Fibroblast of the conjunctiva (primary cell): Measurements from ENCODE around the gene AQP4.

Experiments
- DNase-seq: peaks from one replicate; pipeline ENCODE4 v3.0.0-alpha.2; 2010; ENCODE audit warnings: low read depth

The AQP4 gene

GRCh38 chr18:26865557-26865956 lies at the start of gene AQP4:
TSS of gene AQP4 (minus strand) at chr18:26865707. CDS start at chr18:26865689, 18 bp downstream.
- DNase-seq: no peak

GRCh38 chr18:26911840-26912239 lies 46.3 kb upstream of the AQP4 start:
- DNase-seq: no peak

- no peak for DNase-seq
Measured at GRCh38 chr18:26909599-26910290, 44.2 kb upstream of the AQP4 start.

GRCh38 chr18:26908906-26909305 lies 43.4 kb upstream of the AQP4 start:
- no peak for DNase-seq

- DNase-seq: no peak
Measured at GRCh38 chr18:26902291-26902690, 36.8 kb upstream of the AQP4 start.

GRCh38 chr18:26901020-26901419 lies 35.5 kb upstream of the AQP4 start:
- DNase-seq: no peak

GRCh38 chr18:26894426-26894825 lies 28.9 kb upstream of the AQP4 start:
- DNase-seq: no peak

- no peak for DNase-seq
Measured at GRCh38 chr18:26893996-26894395, 28.5 kb upstream of the AQP4 start.

GRCh38 chr18:26888259-26888658 lies 22.8 kb upstream of the AQP4 start:
- no peak for DNase-seq

- no peak for DNase-seq
Measured at GRCh38 chr18:26875040-26875654, 9.6 kb upstream of the AQP4 start.

GRCh38 chr18:26874283-26874682 lies 8.8 kb upstream of the AQP4 start:
- DNase-seq: no peak

- DNase-seq: no peak
Measured at GRCh38 chr18:26869640-26870039, 4.1 kb upstream of the AQP4 start.

- no peak for DNase-seq
Measured at GRCh38 chr18:26868968-26869586, 3.6 kb upstream of the AQP4 start.

GRCh38 chr18:26867471-26867870 lies 2.0 kb upstream of the AQP4 start:
- no peak for DNase-seq

GRCh38 chr18:26864658-26865057 lies 849 bp downstream of the AQP4 start:
- no peak for DNase-seq

GRCh38 chr18:26863921-26864497 lies 1.5 kb downstream of the AQP4 start:
- no peak for DNase-seq

GRCh38 chr18:26863122-26863879 lies 2.2 kb downstream of the AQP4 start:
- no peak for DNase-seq

- no peak for DNase-seq
Measured at GRCh38 chr18:26862084-26862483, 3.4 kb downstream of the AQP4 start.

- no peak for DNase-seq
Measured at GRCh38 chr18:26854292-26854881, 11.1 kb downstream of the AQP4 start.

- DNase-seq: no peak
Measured at GRCh38 chr18:26853401-26853800, 12.1 kb downstream of the AQP4 start.

GRCh38 chr18:26843760-26844159 lies 21.7 kb downstream of the AQP4 start:
- no peak for DNase-seq

GRCh38 chr18:26840965-26841364 lies 24.5 kb downstream of the AQP4 start:
- no peak for DNase-seq
